ENCODE results near the gene BCL2L11.
"Not testable (repeated sequence)": the region's sequence is repeated elsewhere in the genome, so short reads cannot be mapped to it uniquely, and the experiment has no call there.

The BCL2L11 gene
- 37.9 to 57.0 (median 51.3) reads per million in 3 donors for total RNA-seq

- Histone ChIP-seq H3K36me3 (ENCODE audit: control insufficient read depth, insufficient read depth, low read length) (no peaks in the 10 kb centered on the region), H3K9me3 (ENCODE audit: control insufficient read depth, low read length) (no peaks in the 10 kb centered on the region), H3K27me3 (replicated peaks; ENCODE audit: control insufficient read depth, insufficient read depth, low read length, poor library complexity, severe bottlenecking) (peaks cover 28% of the 10 kb centered on the region), H3K4me1 (ENCODE audit: control insufficient read depth, insufficient read depth, low read length, poor library complexity, severe bottlenecking) (peaks cover 54% of the 10 kb centered on the region), H3K4me3 (ENCODE audit: insufficient read depth, low read depth, low read length, poor library complexity, severe bottlenecking) (peak within 1 kb of the TSS; percentile 74), H3K27ac (ENCODE audit: insufficient read depth, low read length, poor library complexity, severe bottlenecking) (peak within 1 kb of the TSS; percentile 40)
- DNase-seq: peak; percentile 82 to 83 (median 83)
Measured at GRCh38 chr2:111120253-111121027, at the start of gene BCL2L11. BCL2L11 (plus strand) TSS chr2:111120914; CDS start chr2:111123746, 2,832 bp downstream.

GRCh38 chr2:111071600-111072171, 49.0 kb upstream of the BCL2L11 start:
- Histone ChIP-seq H3K4me3 (ENCODE audit: insufficient read depth, low read depth, low read length, poor library complexity, severe bottlenecking) (no peak overlapping the region), H3K27me3 (replicated peaks; ENCODE audit: control insufficient read depth, insufficient read depth, low read length, poor library complexity, severe bottlenecking) (no peaks in the 10 kb centered on the region), H3K4me1 (ENCODE audit: control insufficient read depth, insufficient read depth, low read length, poor library complexity, severe bottlenecking) (no peaks in the 10 kb centered on the region), H3K36me3 (ENCODE audit: control insufficient read depth, insufficient read depth, low read length) (no peaks in the 10 kb centered on the region), H3K27ac (ENCODE audit: insufficient read depth, low read length, poor library complexity, severe bottlenecking) (no peak overlapping the region), H3K9me3 (ENCODE audit: control insufficient read depth, low read length) (no peaks in the 10 kb centered on the region)
- DNase-seq: no peak

- DNase-seq: no peak
- H3K27me3 ChIP-seq (replicated peaks; ENCODE audit: control insufficient read depth, insufficient read depth, low read length, poor library complexity, severe bottlenecking): peaks cover 1% of the 10 kb centered on the region
- H3K4me3 ChIP-seq (ENCODE audit: insufficient read depth, low read depth, low read length, poor library complexity, severe bottlenecking): no peak overlapping the region
- H3K9me3 ChIP-seq (ENCODE audit: control insufficient read depth, low read length): no peaks in the 10 kb centered on the region
- H3K27ac ChIP-seq (ENCODE audit: insufficient read depth, low read length, poor library complexity, severe bottlenecking): no peak overlapping the region
- H3K36me3 ChIP-seq (ENCODE audit: control insufficient read depth, insufficient read depth, low read length): no peaks in the 10 kb centered on the region
- H3K4me1 ChIP-seq (ENCODE audit: control insufficient read depth, insufficient read depth, low read length, poor library complexity, severe bottlenecking): no peaks in the 10 kb centered on the region
Measured at GRCh38 chr2:111072220-111072871, 48.4 kb upstream of the BCL2L11 start.

GRCh38 chr2:111082659-111083058, 38.1 kb upstream of the BCL2L11 start:
- not testable (repeated sequence) for H3K27ac ChIP-seq (ENCODE audit: insufficient read depth, low read length, poor library complexity, severe bottlenecking); H3K4me1 ChIP-seq (ENCODE audit: control insufficient read depth, insufficient read depth, low read length, poor library complexity, severe bottlenecking); H3K27me3 ChIP-seq (replicated peaks; ENCODE audit: control insufficient read depth, insufficient read depth, low read length, poor library complexity, severe bottlenecking); DNase-seq; H3K4me3 ChIP-seq (ENCODE audit: insufficient read depth, low read depth, low read length, poor library complexity, severe bottlenecking); H3K9me3 ChIP-seq (ENCODE audit: control insufficient read depth, low read length); H3K36me3 ChIP-seq (ENCODE audit: control insufficient read depth, insufficient read depth, low read length)

- no peaks in the 10 kb centered on the region for H3K27me3 ChIP-seq (replicated peaks; ENCODE audit: control insufficient read depth, insufficient read depth, low read length, poor library complexity, severe bottlenecking)
- no peak for DNase-seq
- H3K27ac ChIP-seq (ENCODE audit: insufficient read depth, low read length, poor library complexity, severe bottlenecking): no peak overlapping the region
- no peaks in the 10 kb centered on the region for H3K36me3 ChIP-seq (ENCODE audit: control insufficient read depth, insufficient read depth, low read length)
- no peak overlapping the region for H3K4me3 ChIP-seq (ENCODE audit: insufficient read depth, low read depth, low read length, poor library complexity, severe bottlenecking)
- no peaks in the 10 kb centered on the region for H3K4me1 ChIP-seq (ENCODE audit: control insufficient read depth, insufficient read depth, low read length, poor library complexity, severe bottlenecking)
- no peaks in the 10 kb centered on the region for H3K9me3 ChIP-seq (ENCODE audit: control insufficient read depth, low read length)
Measured at GRCh38 chr2:111091811-111092211, 28.9 kb upstream of the BCL2L11 start.

- Histone ChIP-seq H3K4me1 (ENCODE audit: control insufficient read depth, insufficient read depth, low read length, poor library complexity, severe bottlenecking) (no peaks in the 10 kb centered on the region), H3K9me3 (ENCODE audit: control insufficient read depth, low read length) (no peaks in the 10 kb centered on the region), H3K27ac (ENCODE audit: insufficient read depth, low read length, poor library complexity, severe bottlenecking) (no peak overlapping the region), H3K27me3 (replicated peaks; ENCODE audit: control insufficient read depth, insufficient read depth, low read length, poor library complexity, severe bottlenecking) (no peaks in the 10 kb centered on the region), H3K4me3 (ENCODE audit: insufficient read depth, low read depth, low read length, poor library complexity, severe bottlenecking) (no peak overlapping the region), H3K36me3 (ENCODE audit: control insufficient read depth, insufficient read depth, low read length) (no peaks in the 10 kb centered on the region)
- DNase-seq: no peak
Measured at GRCh38 chr2:111094691-111095090, 26.0 kb upstream of the BCL2L11 start.

GRCh38 chr2:111095434-111095833, 25.3 kb upstream of the BCL2L11 start:
- no peak overlapping the region for H3K4me3 ChIP-seq (ENCODE audit: insufficient read depth, low read depth, low read length, poor library complexity, severe bottlenecking)
- H3K27me3 ChIP-seq (replicated peaks; ENCODE audit: control insufficient read depth, insufficient read depth, low read length, poor library complexity, severe bottlenecking): no peaks in the 10 kb centered on the region
- no peak overlapping the region for H3K27ac ChIP-seq (ENCODE audit: insufficient read depth, low read length, poor library complexity, severe bottlenecking)
- no peaks in the 10 kb centered on the region for H3K9me3 ChIP-seq (ENCODE audit: control insufficient read depth, low read length)
- no peaks in the 10 kb centered on the region for H3K36me3 ChIP-seq (ENCODE audit: control insufficient read depth, insufficient read depth, low read length)
- no peaks in the 10 kb centered on the region for H3K4me1 ChIP-seq (ENCODE audit: control insufficient read depth, insufficient read depth, low read length, poor library complexity, severe bottlenecking)
- DNase-seq: no peak

DNA sequence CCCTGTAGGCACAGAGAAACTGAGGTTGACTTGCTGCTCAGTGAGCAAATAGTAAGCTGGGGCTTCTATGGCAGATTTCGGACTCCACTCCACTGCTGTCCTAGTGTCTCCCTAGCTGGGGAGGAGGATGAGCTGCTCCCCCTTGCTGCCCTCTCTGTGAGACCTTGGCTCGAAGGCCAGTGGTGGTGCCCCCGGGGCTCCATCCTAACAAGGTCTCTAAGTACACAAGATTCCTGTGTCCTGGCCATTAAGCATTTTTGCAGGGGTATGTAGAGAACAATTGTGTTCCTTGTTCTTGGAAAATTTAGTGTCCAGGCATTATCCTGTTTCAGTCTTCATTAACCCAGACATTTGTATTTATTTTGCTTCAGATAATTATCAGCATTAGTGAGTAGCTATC, 21.3 kb upstream of the BCL2L11 start:
- DNase-seq: no peak
- H3K4me1 ChIP-seq (ENCODE audit: control insufficient read depth, insufficient read depth, low read length, poor library complexity, severe bottlenecking): no peaks in the 10 kb centered on the region
- H3K4me3 ChIP-seq (ENCODE audit: insufficient read depth, low read depth, low read length, poor library complexity, severe bottlenecking): no peak overlapping the region
- H3K36me3 ChIP-seq (ENCODE audit: control insufficient read depth, insufficient read depth, low read length): no peaks in the 10 kb centered on the region
- H3K27me3 ChIP-seq (replicated peaks; ENCODE audit: control insufficient read depth, insufficient read depth, low read length, poor library complexity, severe bottlenecking): no peaks in the 10 kb centered on the region
- no peaks in the 10 kb centered on the region for H3K9me3 ChIP-seq (ENCODE audit: control insufficient read depth, low read length)
- H3K27ac ChIP-seq (ENCODE audit: insufficient read depth, low read length, poor library complexity, severe bottlenecking): no peak overlapping the region

DNA sequence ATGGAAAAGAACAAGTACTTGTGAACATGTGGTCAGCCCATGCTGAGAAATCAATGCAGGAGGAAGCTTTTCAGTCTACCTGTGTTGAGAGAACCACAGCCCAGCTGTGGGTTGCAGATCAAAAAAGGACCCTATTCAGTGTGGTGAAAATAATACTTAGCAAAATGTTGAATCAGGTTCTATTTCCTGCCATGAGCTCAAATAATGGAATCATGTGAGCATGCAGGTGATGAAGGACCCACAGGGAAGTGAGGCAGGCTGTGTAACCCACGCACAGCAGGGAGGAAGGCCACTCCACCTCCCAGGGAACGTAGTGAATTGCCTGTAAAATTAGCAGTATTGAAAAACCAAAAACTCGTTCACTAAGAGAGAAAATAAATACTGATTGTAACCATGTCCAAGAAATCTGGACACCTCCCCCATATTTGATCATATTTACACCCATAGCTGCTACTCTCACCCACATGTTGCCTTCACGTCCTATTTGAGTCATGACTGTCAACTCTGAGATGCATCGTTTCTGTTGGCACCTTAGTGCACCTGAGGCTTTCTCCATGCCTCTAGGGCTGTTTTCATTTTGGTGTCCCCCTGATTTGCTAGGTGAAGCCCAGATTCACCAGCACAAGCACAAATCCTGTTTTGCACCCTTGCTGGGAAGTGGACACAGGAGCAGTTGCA, 20.5 kb upstream of the BCL2L11 start:
- H3K36me3 ChIP-seq (ENCODE audit: control insufficient read depth, insufficient read depth, low read length): no peaks in the 10 kb centered on the region
- H3K4me1 ChIP-seq (ENCODE audit: control insufficient read depth, insufficient read depth, low read length, poor library complexity, severe bottlenecking): no peaks in the 10 kb centered on the region
- no peak for DNase-seq
- H3K27me3 ChIP-seq (replicated peaks; ENCODE audit: control insufficient read depth, insufficient read depth, low read length, poor library complexity, severe bottlenecking): no peaks in the 10 kb centered on the region
- no peaks in the 10 kb centered on the region for H3K9me3 ChIP-seq (ENCODE audit: control insufficient read depth, low read length)
- H3K27ac ChIP-seq (ENCODE audit: insufficient read depth, low read length, poor library complexity, severe bottlenecking): no peak overlapping the region
- H3K4me3 ChIP-seq (ENCODE audit: insufficient read depth, low read depth, low read length, poor library complexity, severe bottlenecking): no peak overlapping the region
